H1 (cell line): ENCODE measurements around the gene NLRC5. TPM values are rescaled to one million over a fixed set of nuclear protein-coding genes. Genes with fewer than 3 reads are reported as not detected.

Experiments used
- BCL11A ChIP-seq, 2 experiments: IDR thresholded peaks; one replicate each; pipeline ENCODE4 v1.6.1; 2011; ENCODE audit warnings: low read depth in 2 of 2, low read length in 2 of 2, mild to moderate bottlenecking in 2 of 2
- FOSL1 ChIP-seq: IDR thresholded peaks from 2 replicates; pipeline ENCODE4 v1.6.1; 2011; ENCODE audit warnings: mild to moderate bottlenecking, low read depth, low read length, moderate library complexity; ENCODE audit not compliant: insufficient read depth
- JUND ChIP-seq: IDR thresholded peaks from 2 replicates; pipeline ENCODE4 v1.6.1; 2011; ENCODE audit warnings: mild to moderate bottlenecking, improper control_type of control experiment, low read length
- POU5F1 ChIP-seq: IDR thresholded peaks from 2 replicates; pipeline ENCODE4 v1.6.1; 2011; ENCODE audit warnings: low read depth, mild to moderate bottlenecking, low read length, moderate library complexity
- RBBP5 ChIP-seq: IDR thresholded peaks from 2 replicates; pipeline ENCODE4 v1.7.1; 2012; ENCODE audit warnings: low read depth, mild to moderate bottlenecking, inconsistent platforms, low read length, moderate library complexity, borderline replicate concordance
- SP4 ChIP-seq: IDR thresholded peaks from 2 replicates; pipeline ENCODE4 v1.6.1; 2012; ENCODE audit warnings: low read length, inconsistent platforms
- polyA plus RNA-seq, 7 experiments: library from polyadenylated mRNA; depleted of rRNA in 3 of 7; stranded (reverse) in 5 of 7; unstranded in 2 of 7; fragments of >200 nt in 5 of 7; fragments of 200-250 nt in 2 of 7; gene quantifications; 1 replicate in 5 of 7; 2 replicates in 1 of 7; 4 replicates in 1 of 7; pipeline versions ENCODE4 v1.2.1 to v1.2.3, GENCODE V29; 2011 to 2013; ENCODE audit warnings: missing spikeins in 2 of 7, mixed read lengths in 2 of 7
- total RNA-seq: library from RNA; stranded (reverse); fragmentation: NEBNext Ultra II Directional; extraction: Animal tissue kit (Norgen Biotek cat#: 25700); gene quantifications from 2 replicates; pipeline ENCODE4 v1.2.1, GENCODE V29; 2021
- TF ChIP-seq, protein P1 (sequence below): IDR thresholded peaks from 2 replicates; pipeline ENCODE4 v1.6.1; 2012; ENCODE audit warnings: inconsistent platforms

The NLRC5 gene
- total and polyA plus RNA-seq, 2 of the 8 experiments (the other 6 are each of a cell fraction or from before 2014, with no cell fraction given) = 2.2 to 3.2 TPM

DNA sequence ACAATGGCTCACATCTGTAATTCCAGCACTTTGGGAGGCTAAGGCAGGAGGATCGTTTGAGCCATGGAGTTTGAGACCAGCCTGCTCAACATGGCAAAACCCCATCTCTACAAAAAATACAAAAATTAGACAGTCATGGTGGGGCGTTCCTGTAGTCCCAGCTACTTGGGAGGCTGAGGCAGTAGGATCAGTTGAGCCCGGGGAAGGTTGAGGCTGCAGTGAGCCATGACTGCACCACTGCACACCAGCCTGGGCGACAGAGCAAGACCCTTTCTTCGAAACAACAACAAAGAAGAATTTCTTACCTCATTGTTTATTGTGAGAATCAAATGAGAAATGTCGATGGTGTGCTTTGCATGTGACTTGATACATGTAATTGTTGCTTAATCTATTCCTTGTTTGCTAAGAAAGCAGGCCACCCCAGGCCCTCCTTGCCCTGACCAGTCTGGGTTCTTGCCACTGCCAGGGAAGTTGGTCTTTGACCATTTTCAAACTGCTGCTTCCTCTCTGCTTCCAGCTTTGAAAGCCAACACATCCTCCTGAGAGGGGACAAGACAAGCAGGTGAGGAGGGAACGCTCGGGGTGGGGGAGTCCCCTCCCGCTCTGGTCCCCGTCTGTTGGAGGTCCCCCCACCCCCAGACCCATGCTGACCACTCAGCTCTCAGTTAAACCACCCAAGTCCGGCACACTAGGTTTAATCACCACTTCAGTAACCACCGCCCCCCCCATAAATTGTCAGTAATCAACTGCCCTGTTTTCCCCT is 55.8 kb downstream of the NLRC5 start (continued):
- TF ChIP-seq SP4 (no peak), RBBP5 (no peak), JUND (no peak), POU5F1 (no peak), BCL11A (IDR thresholded peaks at IDR 0.05; ENCODE audit: low read depth in 2 of 2, low read length in 2 of 2) (no peak), FOSL1 (no peak)
- TF ChIP-seq, protein P1, sequence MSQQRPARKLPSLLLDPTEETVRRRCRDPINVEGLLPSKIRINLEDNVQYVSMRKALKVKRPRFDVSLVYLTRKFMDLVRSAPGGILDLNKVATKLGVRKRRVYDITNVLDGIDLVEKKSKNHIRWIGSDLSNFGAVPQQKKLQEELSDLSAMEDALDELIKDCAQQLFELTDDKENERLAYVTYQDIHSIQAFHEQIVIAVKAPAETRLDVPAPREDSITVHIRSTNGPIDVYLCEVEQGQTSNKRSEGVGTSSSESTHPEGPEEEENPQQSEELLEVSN = no peak
